NOMO-1 (cell line): ENCODE data around the gene PGAM2.

Experiments
- DNase-seq, 2 experiments: peaks; one replicate each; lab custom pipeline; 2025; ENCODE audit not compliant: unreplicated experiment in 2 of 2; lab: John Stamatoyannopoulos, UW

Gene PGAM2

GRCh38 chr7:44065431-44066110 is at the start of gene PGAM2:
TSS of gene PGAM2 (minus strand) at chr7:44065567. CDS start at chr7:44065529, 38 bp downstream.
- no peak for DNase-seq

GRCh38 chr7:44114586-44115310 is 49.4 kb upstream of the PGAM2 start:
- DNase-seq: no peak

DNA sequence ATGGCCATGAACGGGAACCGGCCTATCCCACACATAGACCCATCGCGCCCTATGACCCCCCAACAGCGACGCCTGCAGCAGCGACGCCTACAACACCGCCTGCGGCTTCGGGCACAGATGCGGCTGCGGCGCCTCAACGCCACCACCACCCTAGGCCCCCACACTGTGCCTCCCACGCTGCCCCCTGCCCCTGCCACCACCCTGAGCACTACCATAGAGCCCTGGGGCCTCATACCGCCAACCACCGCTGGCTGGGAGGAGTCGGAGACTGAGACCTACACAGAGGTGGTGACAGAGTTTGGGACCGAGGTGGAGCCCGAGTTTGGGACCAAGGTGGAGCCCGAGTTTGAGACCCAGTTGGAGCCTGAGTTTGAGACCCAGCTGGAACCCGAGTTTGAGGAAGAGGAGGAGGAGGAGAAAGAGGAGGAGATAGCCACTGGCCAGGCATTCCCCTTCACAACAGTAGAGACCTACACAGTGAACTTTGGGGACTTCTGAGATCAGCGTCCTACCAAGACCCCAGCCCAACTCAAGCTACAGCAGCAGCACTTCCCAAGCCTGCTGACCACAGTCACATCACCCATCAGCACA is 48.5 kb upstream of the PGAM2 start:
- no peak for DNase-seq

DNA sequence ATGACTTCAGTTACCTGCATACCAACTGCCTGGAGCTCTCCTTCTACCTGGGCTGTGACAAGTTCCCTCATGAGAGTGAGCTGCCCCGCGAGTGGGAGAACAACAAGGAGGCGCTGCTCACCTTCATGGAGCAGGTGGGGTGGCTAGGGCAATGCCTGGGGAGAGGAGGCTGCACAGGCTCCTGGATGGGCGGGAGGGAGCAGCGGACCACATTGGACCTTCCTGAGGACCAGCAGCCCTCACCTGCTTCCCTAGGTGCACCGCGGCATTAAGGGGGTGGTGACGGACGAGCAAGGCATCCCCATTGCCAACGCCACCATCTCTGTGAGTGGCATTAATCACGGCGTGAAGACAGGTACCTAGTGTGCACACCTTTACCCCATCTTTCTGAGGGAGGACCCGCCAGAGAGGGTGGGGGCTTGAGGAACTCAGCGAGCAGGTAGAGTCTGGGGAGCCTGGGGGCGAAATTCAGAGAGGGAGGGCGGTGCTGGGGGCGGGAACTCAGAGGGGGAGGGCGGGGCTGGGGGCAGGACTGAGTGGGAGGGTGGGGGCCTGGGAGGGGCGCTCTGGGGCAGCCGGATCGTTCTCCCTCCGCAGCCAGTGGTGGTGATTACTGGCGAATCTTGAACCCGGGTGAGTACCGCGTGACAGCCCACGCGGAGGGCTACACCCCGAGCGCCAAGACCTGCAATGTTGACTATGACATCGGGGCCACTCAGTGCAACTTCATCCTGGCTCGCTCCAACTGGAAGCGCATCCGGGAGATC is 47.8 kb upstream of the PGAM2 start:
- DNase-seq: no peak

DNA sequence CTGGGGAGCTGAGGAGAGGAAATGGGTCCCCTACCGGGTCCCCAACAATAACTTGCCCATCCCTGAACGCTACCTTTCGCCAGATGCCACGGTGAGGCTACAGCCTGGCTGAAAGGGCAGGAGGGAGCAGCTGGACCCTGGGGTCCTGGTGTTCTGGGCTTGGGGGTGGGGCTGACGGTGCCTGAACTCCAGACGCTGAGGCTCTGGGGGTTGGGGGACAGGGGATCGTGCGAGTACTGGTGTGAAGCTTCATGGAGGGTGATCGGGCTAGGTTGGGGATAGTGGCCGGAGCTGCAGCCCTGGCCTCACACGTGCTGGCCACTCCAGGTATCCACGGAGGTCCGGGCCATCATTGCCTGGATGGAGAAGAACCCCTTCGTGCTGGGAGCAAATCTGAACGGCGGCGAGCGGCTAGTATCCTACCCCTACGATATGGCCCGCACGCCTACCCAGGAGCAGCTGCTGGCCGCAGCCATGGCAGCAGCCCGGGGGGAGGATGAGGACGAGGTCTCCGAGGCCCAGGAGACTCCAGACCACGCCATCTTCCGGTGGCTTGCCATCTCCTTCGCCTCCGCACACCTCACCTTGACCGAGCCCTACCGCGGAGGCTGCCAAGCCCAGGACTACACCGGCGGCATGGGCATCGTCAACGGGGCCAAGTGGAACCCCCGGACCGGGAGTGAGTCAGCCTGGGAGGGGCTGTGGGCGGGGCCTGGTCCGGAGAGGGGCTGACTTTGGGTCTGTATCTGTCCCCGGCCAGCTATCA is 47.0 kb upstream of the PGAM2 start:
- no peak for DNase-seq

DNA sequence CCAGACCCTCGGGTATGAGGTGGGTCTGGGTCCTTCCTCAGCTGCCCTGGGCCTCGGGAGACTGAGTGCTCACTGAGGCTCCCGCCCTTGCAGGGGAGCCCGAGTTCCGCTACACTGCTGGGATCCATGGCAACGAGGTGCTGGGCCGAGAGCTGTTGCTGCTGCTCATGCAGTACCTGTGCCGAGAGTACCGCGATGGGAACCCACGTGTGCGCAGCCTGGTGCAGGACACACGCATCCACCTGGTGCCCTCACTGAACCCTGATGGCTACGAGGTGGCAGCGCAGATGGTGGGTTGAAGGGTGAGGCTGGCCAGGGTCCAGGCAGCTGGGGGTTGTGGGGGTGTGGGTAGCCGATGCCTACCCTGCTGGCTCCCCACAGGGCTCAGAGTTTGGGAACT is 46.4 kb upstream of the PGAM2 start:
- DNase-seq: no peak

GRCh38 chr7:44110719-44111635 is 45.6 kb upstream of the PGAM2 start:
- no peak for DNase-seq

- DNase-seq: no peak
Measured at GRCh38 chr7:44109991-44110390, 44.6 kb upstream of the PGAM2 start.

- DNase-seq: no peak
Measured at GRCh38 chr7:44108768-44109750, 43.7 kb upstream of the PGAM2 start.

DNA sequence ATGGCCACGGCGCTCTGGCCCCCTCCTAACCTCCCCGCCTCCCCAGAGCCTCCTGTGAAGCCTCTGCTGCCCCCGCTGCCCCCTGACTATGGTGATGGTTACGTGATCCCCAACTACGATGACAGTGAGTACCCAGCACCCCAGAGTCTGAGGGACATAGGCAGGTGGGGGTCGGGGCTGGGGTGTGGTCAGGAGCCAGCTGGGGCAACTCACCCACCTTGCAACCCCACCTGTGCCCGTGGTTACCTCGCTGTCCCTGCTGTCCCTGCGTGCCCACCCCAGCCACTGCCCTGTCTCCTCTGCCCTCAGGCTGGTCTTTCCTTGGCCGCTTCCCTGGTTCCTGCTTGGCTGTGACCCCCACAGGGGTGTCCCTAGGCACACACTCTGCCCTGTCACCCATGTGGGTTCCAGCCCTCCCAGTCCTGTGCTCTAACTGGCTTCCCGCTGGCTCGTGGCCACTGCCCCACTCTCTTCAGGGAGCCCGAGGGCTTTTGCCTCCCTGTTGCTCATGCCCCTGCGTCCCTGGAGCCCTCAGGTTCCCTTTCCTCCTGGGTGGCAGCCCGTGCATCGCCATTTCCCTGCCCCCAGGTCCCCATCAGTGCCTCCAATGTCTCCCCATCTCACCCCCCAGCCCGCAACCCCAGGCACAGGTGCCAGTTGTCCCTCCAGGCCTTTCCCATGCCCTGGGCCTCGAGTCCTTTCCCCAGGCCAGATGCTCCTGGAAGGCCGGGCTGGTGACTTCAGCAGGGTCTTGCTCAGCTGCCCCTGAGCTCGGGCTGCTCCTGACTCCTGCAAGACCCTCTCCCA is 42.8 kb upstream of the PGAM2 start:
- DNase-seq: no peak

GRCh38 chr7:44107116-44107960 is 42.0 kb upstream of the PGAM2 start:
- DNase-seq: no peak

GRCh38 chr7:44106311-44107065 is 41.1 kb upstream of the PGAM2 start:
- DNase-seq: no peak

DNA sequence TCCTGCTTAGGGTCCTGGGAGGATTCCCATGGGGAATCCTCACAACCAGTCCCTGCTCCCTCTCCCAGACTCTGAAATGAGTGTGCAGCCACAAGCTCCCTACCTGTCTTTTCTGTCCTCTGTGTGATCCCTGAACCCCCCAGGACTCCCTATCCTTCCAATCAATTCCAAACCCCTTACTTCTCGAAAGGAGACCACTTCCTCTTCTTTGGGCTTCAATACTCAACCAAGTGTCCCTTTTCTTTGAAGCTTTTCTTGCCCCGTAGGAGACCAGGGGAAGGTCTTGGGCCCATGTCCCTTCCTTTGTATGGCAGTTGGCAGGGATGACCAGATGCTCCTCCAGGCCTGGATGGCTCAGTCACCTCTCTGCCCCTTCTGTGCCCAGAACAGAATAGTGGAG is 40.5 kb upstream of the PGAM2 start:
- no peak for DNase-seq

GRCh38 chr7:44104860-44105771 is 39.7 kb upstream of the PGAM2 start:
- DNase-seq: no peak
